NAMALWA (cell line): Measurements from ENCODE around the gene TEX10.
"Not testable (repeated sequence)": the region's sequence is repeated elsewhere in the genome, so short reads cannot be mapped to it uniquely, and the experiment has no call there.

ENCODE experiments used
- DNase-seq: peaks from one replicate; pipeline ENCODE4 v3.0.0-alpha.2; 2015; ENCODE audit warnings: low spot score

Gene TEX10

DNA sequence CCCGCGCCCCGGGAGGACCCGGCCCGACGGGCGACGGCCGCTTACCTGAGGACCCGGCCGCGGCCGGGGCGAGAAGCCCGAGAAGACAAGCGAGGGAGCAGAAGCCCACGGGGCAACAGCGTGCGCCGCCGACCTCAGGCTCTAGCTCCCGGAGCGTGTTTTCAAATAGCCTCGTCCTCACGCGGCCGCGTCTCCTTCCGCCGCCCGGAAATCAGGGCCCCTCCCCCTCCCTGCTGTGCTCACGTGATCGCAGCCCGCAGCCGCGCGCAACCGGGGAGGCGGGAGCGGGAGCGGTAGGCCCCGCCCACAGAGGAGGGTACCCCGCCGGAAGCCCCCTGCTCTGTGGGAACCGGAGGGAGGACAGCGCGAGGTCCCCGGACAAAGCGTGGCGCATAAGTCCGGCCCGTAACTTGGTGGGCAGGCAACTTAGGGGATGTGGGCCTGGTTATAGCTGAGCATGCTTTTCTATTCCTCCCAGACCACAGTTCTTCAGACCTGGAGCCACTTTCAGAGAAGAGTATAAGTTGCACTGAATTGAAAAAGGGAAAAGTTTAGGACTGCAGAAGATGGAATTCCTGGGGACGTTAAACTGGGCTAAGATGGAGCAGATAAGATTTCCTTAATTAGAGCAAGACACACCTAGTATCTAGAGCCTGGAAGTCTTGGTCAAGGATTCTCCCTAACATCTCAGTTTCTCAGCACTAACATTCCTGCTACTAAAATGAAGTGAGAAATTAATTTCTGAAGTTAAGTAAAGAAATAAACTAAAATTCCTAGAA, at the start of gene TEX10:
TSS of gene TEX10 (minus strand) at position 216 of the 779 bp plus-strand sequence. CDS start 3,579 bp downstream, outside the sequence.
- DNase-seq: peak; percentile 92

DNA sequence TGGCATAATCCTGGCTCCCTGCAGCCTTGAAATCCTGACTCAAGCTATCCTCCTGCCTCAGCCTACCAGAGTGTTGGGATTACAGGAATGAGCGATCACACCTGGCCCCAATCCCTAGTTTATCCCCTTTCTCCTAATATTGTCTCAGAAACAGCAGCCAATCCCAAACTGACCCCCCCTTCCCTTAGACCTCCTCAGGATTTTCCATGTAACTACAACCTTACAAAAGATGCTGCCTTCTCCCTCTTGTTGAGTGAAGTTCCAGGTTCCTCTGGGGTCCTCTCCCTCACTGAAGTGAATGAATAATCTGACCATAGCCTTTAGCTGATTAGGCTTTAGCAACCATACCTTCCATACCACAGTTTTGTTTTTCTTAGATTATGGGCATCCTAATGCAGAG, 48.3 kb upstream of the TEX10 start:
- DNase-seq: no peak

DNA sequence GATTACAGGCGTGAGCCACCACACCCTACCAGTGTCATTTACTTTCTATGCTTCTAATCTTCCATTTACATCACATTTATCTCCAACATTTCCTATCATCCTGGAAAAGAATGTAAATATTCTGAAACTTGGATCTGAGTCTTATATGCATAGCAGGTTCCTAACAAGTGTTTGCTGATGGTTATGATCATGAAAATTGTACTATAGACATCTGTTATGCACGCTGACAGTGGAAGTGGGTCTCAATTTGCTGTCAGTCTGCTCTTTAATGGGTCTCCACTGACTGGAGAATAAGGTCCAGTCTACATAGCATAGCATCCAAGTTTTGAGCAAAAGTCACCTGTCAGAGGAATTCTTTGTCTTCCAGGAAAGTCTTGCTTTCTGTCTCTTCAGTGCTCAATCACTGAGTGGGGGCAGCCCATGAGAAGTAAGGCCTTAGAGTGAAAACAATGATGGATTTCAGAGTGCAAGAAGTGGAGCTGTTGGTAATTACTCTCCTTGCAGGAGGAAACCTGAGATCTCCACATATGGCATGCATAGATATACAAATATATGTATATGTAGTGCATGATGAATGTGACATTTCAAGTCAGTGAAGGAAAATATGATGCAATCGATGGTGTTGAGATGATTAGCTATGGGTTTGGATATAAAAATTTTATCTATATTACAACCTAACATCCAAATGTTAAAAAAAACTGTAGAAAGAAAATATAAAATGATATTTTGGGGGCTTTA, 45.0 kb upstream of the TEX10 start:
- no peak for DNase-seq

DNA sequence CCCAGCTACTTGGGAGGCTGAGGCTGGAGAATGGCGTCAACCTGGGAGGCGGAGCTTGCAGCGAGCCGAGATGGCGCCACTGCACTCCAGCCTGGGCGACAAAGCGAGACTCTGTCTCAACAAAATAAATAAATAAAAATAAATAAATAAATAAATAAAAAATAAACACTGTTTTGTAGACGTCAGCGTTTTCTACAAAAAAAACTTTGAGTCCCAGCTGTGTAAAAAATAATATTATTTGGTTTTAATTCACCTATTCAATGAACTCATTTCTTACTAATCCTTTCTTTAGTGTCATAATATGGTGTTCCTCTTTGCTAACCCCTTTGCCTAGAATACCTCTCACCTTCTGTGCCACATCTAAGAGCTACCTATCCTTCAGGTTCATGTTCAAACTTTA, 44.0 kb upstream of the TEX10 start:
- no peak for DNase-seq

DNA sequence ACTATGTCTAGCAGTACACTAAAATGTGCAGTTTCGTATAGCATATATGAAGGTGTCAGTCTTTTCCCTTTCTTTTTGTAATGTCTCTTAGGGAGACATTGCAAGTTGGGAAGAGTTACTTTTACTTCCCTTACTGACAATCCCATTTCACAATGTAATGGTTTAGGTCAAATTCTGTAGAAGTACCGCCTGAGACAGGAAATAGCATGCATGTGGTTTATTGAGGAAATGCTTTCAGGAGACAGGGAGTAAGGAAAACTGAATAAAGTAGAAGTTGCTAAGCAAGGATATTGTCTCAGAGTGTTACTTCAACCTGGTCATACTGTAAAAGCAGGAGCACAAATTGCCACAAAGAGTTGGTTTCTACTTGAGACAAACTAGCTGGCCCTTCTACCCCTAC, 42.1 kb upstream of the TEX10 start:
- DNase-seq: no peak

DNA sequence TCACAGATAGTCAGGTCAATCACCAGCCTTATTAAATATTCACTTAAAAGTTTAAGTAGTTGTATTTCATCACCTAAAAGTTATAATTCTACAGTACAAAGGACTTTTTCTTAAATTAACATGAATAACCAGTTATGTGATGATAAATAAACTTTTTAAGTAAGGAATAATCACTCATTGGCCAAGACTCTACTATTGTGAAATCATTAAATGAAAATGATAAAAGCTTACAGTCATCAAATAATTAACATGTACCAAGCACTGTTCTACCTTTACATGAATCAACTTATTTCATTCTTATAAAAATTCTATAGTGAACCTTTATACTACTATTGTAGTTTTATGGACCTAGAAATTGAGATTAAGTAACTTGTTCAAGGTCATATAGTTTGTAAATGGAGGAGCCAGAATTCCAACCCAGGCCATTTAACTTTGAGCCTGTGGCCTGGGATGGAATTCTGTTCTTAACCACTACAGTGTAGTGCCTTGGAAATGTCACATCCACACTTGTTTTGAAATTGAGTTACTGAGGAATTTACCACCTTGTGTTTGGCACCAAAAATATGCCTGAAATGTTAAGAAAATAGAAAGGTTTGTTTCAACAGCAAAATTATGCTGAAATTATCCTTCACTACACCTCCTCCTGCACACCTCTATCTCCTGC, 41.4 kb upstream of the TEX10 start:
- no peak for DNase-seq

DNA sequence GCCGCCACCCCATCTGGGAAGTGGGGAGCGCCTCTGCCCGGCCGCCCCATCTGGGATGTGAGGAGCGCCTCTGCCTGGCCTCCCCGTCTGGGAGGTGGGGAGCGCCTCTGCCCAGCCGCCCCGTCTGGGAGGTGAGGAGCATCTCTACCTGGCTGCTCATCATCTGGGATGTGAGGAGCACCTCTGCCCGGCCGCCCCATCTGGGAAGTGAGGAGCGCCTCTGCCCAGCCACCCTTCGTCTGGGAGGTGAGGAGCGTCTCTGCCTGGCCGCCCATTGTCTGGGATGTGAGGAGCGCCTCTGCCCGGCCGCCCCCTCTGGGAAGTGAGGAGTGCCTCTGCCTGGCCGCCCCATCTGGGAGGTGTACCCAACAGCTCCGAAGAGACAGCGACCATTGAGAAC, 40.2 kb upstream of the TEX10 start:
- not testable (repeated sequence) for DNase-seq

DNA sequence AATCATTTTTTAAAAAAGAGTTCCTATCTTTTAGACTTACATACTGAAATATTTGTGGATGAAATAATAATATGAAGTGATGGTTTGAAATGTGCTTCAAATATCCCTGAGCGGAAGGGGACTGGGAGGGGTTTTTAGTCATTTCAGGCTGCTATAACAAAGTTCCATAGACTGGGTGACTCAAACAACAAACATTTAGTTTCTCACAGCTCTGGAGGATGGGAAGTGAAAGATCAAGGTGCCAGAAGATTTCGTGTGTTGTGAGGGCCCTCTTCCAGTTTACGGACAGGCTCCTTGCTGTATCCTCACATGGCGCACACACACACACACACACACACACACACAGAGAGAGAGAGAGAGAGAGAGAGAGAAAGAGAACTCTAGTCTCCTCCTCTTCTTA, 27.1 kb upstream of the TEX10 start:
- DNase-seq: no peak

DNA sequence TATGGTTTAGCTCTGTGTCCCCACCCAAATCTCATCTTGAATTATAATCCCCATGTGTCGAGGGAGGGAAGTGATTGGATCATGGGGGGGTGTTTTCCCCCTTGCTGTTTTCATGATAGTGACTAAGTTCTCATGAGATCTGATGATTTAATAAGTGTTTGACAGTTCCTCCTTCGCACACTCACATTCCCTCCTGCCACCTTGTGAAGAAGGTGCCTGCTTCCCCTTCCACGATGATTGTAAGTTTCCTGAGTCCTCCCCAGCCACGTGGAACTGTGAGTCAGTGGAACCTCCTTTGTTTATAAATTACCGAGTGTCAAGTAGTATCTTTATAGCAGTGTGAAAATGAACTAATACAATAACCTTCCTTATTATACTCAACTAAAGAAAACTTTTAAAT, 24.3 kb upstream of the TEX10 start:
- DNase-seq: no peak

DNA sequence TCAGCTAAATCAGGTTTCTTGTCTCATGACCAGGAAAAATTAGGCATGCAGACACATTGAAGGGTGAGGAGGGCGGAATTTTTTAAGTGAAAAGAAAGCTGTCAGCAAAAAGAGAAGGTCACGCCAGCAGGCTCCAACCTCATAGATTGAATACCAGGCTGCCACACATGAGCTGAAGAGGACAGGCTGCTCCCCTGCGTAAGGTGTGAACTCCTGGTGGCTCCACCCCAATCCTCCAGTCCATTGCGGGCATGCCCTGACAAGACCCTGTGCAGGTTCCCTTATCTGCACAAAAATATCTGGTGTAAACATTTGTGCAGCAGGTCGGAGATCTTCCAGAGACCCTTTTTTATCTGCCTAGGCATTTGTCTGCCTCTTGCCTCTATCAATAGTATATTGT, 22.9 kb upstream of the TEX10 start:
- no peak for DNase-seq

DNA sequence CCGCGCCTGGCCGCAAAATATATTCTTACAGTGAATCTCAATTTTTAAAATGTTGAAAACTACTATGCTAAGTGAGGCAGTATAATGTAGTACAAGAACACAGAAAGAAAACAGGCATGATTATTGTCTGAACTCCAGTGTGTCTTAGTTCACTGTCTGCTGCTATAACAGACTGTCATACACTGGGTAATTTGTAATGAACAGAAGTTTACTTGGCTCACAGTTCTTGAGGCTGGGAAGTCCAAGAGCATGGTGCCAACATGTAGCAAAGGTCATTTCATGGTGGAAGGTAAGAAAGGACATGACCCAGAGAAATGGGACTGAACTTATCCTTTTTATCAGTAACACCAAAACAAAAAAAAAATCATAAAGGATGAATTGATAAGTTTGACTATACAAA, 19.9 kb upstream of the TEX10 start:
- no peak for DNase-seq

DNA sequence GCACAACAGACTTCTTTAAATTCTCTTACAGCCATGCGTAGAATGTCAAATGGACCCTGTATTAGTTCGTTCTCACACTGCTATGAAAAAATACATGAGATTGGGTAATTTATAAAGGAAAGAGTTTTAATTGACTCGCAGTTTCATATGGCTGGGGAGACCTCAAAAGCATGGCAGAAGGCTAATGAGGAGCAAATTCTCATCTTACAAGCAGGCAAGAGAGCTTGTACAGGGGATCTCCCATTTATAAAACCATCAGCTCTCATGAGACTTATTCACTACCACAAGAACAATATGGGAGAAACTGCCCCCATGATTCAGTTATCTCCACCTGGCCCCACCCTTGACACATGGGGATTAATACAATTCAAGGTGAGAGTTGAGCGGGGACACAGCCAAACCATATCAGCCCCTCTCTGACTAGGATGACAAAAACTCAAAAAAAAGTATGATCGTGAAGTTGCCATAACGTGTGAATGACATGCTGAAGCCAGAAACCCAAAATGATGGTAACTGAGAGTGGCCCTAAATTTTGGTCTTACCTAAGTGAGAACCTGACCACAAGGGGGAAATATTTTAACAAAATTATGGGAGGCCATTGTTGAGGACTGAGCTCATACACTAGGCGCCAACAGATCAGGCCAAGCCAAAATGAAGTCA, 17.5 kb upstream of the TEX10 start:
- DNase-seq: no peak

DNA sequence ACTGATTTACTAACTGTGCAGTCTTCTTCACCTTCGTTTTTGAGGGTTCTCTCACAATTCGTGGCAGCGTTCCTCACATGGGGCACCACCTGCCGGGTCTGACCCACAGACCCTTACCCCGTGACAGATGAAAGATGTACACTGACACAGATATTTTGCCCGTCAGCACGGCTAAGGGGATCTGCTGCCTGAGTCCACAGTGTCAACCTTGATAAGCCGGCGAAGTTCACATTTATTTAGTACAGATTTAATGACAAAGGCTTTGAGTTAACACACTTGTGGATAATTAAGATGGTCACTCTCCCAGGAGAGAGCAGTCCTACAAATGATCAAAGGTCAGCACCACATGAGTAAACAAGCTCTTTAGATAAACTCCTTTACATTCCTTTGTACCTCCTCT, 15.9 kb upstream of the TEX10 start:
- DNase-seq: no peak

DNA sequence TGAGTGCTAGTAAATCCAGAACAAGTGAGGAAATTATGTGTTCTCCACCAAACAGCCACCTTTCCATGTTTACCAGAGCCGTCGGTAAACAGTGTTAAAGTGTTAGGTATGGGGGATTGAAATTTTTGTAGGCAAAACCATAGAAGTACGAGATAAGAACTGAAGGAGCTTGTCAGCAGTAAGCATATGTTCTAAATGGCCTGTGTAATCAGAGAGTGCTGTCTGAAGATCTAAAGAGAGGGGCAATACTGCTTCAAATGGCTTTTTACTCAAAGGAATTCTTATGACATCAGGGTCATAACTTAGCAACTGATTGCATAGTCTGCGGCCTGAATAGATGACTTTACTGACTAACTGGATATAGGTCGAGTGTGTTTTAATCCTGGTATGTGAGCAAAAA, 13.4 kb upstream of the TEX10 start:
- DNase-seq: no peak

DNA sequence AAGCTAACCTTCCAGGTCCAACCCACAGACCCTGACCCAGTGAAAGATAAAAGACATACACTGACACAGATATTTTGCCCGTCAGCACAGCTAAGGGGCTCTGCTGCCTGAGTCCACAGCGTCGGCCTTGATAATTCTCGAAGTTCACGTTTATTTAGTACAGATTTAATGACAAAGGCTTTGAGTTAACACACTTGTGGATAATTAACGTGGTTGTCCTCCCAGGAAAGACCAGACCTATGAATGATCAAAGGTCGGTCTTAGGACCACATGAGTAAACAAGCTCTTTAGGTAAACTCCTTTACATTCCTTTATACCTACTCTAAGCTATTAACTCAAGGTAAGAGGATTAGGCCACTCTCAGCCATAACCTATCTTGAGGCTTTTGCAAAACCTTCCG, 11.3 kb upstream of the TEX10 start:
- no peak for DNase-seq

DNA sequence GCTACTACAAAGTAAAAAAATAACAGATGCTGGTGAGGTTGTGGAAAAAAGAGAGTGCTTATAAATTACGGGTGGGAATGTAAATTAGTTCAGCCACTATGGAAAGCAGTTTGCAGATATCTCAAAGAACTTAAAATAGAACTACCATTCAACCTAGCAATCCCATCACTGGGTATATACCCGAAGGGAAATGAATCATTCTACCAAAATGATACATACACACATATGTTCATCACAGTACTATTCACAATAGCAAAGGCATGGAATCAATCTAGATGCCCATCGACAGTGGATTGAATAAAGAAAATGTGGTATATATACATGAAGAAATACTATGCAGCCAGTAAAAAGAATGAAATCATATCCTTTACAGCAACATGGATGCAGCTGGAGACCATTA, 6.3 kb upstream of the TEX10 start:
- no peak for DNase-seq

DNA sequence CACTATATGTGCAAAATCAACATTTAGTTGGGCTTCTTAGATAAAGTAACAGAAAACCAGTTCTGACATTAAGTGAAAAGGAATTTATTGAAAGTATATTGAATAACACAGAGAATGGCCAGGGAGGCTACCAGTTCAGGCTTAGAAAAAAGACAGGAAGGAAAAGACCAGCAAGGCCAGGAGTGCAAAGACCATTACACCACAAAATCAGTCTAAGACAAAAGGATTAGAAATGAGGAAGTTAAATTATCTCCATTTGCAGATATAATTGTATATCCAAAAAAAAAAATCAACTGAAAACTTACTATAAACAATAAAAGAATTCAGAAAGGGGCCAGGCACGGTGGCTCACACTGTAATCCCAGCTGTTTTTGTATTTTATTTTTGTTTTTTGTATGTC, 4.8 kb upstream of the TEX10 start:
- no peak for DNase-seq

DNA sequence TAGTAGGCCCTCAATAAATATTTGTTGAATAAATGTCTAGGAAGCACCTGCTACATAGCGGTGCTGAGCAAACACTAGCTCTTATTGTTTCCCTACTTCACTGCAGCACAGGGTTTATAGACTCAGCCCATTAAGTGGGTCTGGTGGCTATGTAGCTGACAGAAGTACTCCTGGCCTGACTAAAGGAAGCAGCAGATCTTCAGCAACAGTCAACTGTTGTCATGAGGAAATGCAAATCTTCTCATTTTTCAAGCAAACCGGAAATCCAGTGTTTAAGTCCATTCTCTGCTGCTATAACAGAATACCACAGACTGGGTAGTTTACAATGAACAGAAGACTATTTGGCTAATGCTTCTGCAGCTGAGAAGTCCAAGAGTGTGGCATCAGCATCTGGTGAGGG, 2.8 kb upstream of the TEX10 start:
- DNase-seq: peak; percentile 70

DNA sequence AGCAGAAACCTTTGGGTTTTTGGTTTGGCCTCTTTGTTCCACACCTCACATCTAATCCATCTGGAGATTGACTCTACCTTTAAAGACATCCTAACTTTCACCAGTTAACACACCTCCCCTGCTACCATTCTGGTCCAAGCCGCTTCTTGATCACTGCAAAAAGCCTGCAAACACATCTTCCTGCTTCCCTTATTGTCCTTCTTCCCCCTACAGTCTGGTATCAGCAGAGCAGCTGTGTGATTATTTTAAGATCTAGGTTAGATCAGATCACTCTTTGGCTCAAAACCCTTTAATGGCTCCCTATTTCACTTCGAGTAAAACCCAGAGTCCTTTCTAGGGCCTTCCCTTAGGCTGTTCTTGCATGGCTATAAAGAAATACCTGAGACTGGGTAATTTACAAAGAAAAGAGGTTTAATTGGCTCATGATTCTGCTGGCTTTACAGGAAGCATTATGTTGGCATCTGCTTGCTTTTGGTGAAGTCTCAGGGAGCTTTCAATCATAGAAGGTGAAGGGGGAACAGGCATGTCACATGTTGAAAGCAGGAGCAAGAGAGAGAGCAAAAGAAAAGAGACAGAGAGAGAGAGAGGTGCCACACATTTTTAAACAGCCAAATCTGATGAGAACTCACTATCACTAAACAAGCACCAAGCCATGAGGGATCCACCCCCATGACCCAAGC, 1.5 kb upstream of the TEX10 start:
- peak; percentile 59 for DNase-seq

DNA sequence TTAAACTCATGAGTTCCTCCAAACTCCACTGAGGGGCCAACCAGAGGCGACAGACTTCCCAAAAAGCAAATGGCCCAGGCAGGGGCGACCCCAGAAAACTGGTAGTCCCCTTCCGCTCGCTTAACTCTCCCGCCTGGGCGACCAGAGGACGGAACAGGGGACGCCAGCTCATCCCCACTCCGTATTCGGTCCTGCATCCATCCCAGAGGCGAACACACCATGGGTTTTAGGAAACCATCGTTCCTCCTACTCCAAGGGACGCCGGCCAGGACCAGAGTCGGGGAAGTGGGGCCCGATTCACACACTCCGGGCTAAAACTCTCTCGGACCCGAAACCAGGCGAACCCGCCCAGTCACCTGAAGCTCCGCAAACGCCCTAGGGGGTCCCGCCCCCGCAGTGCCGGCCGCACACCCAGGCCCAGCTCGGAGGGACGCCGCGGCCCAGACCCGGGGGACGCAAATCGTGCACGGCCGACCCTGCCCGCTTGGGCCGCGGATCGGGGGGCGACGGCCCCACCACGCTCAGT, 478 bp downstream of the TEX10 start:
- DNase-seq: peak; percentile 51

DNA sequence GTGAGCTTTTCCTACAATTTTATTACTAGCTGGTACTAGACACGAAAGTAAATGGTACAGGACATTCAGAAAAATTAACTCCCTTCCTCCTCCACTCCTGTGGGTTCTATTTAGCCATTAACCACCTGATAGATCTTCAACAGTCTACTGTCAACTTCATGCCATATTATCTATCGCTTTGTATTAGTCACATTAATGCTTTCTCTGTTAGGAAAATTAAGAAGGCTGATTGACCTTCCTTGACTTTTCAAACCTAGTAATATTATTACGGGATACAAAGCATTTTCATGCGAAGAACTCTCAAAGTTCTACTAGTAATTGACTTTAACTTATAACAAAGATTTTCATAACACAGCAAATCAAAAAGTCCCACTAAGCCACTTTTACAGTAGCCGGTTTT, 1.2 kb downstream of the TEX10 start:
- DNase-seq: no peak

DNA sequence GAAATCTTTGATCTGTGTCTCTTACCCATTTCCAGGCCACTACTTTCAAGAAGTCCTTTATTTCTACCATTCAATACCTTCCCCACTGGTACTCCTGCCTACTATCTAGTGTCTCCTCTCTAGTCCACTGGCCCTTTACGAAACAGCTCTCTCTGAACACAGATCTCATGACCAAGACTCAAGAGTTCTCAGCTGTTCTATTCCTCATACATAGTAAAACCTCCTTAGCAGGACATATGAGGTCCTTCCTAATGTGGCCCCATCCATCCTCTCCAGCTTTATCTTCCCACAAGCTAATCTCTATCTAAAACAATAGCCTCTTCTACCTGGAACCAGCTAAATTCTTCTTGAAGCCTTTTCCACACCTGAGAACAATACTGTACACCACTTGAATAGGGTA, 2.6 kb downstream of the TEX10 start:
- peak; percentile 16 for DNase-seq
